HL-60/S4 (cell line): ENCODE measurements around the gene CST11.

Source experiments
- in situ Hi-C: fragments of 300-500 bp; cut with MboI; formaldehyde crosslinking; loops from 2 replicates; pipeline ENCODE4 v1.14.3; 2022; ENCODE audit warnings: low sequenced_read_pairs

Gene CST11

GRCh38 chr20:23454816-23455215, 2.1 kb upstream of the CST11 start:
- in situ Hi-C loops, result no loop called here

GRCh38 chr20:23453549-23454543, 1.2 kb upstream of the CST11 start:
- in situ Hi-C loops, result no loop called here

DNA sequence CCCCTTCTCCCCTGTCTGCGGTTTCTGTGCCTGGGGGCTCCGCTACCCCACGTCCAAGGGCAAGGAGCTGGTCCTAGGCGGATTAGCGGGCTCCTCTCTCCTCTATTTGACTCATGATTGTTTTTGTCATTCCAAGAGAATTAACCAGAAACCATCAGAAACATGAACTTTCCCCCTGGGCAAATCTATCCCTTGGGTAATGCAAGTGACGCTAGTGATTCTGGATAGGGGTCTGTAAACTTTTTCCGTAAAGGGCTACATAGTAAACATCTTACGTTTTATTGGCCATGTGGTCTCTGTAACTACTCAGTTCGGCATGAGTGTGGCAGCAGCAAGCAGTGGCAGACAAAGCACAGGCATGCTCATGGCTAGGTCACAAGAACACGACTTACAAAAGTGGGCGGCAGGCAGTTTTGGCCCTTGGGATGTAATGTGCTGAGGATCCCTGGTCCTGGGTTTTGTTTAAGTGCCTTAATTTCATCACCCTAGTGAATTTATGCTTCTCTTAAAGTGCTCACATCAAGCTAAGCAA, 654 bp downstream of the CST11 start:
- in situ Hi-C loops, result no loop called here

- in situ Hi-C loops, result no loop called here
These were observed 1.8 kb downstream of the CST11 start for GRCh38 chr20:23450877-23451276.

DNA sequence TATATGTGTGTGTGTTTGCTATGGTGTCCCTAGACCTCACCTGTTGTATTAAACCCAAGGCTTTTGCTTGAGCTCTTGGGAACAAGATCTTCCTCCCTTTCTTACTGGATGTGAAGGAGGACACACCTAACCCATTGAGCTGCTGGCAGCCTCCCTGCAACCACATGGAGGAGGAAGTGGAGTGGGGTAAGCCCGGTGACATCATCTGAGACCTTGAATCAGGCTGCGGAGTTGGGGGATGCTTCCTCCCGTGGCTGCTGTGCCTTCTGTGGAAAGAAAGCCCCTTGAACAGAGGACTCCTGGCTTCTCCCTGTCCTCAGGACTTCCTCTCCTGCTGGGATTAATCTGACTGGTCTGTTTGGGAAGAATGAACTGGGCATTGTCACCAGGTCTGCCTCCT, 3.3 kb downstream of the CST11 start:
- in situ Hi-C loops, result no loop called here

DNA sequence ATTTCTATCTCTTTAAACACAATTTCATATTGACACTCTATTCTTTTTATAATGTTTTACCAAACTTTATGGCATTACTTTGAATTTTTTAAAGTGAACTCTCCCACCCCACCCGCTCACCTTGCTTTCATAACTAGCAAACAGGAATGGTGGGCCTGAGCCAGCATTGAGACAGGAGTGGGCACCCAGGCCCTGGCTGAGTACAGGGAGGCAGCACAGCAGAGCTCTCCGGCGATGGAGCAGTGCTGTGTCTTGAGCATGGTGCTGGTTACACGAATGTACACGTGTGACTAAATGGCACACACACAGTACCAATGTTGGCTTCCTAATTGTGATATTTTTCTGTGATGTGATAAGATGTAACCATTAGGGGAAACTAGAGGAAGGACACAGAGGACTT, 4.5 kb downstream of the CST11 start:
- in situ Hi-C loops, result no loop called here

GRCh38 chr20:23446505-23446904, 6.2 kb downstream of the CST11 start:
- in situ Hi-C loops, result no loop called here

DNA sequence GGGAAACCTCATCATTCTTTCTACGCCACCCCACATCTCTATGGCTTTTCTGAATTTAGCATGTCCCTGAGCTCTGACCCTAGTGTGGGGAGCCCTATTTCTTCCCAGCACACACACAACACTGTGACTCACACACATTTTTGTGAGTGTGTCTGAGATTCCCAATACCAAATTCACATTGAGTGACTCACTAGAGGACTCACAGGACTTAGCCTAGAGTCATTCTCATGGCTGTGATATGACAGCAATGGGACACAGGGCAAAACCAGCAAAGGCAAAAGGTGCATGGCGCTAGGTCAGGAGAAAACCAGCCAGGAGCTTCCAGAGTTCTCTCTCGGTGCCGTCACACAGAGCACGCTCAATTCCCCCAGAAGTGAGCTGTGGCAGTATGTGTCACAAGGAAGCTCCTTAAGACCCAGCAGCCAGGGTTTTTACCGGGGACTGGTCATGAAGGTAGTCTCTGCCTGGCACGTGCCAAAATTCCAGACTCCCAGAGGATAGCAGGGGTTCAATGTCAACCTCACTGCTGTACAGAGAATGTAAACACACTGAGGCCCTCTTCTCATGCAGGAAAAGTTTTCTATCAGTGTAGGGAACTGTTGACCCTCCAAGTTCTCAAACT, 7.0 kb downstream of the CST11 start:
- in situ Hi-C loops, result no loop called here

GRCh38 chr20:23444859-23445258, 7.8 kb downstream of the CST11 start:
- in situ Hi-C loops, result no loop called here

GRCh38 chr20:23442436-23442835, 10.2 kb downstream of the CST11 start:
- in situ Hi-C loops, result no loop called here

DNA sequence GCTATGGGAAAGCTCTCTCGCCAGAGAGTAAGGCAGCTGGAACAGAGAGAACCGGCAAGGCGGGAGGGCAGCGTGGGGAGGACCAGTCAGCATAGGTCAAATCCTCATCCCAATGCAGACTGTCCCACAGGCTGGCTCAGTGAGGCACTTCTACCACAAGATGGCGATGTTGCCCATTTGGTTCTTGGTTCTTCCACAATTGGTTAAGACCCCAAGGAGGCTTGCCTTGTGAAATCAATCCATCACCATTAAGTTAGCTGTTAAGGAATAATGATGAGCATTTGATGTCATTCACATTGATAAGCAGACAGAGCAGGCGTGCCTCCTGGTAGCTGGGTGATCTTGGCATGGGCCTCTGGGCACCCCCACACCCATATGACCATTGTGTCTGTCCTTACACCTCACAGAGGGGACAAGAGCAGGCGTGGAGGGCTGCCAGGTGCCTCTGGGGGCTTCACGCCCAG, 10.8 kb downstream of the CST11 start:
- in situ Hi-C loops, result no loop called here

DNA sequence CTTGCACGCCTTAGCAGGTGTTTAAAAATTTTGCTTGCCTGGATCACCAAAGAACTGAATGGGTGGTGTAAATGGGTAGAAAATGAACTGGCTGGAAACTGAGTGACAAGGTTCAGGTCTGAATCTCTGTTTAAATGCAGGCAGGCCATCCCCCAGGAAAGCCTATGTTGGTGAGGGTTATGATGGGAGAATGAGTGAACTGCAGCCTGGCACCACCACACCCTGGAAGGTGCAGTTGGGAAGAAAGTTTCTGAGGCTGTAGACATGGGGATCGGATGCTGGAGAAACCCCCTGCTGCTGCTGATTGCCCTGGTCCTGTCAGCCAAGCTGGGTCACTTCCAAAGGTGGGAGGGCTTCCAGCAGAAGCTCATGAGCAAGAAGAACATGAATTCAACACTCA, 12.7 kb downstream of the CST11 start:
- in situ Hi-C loops, result no loop called here

- in situ Hi-C loops, result no loop called here
These were observed 14.0 kb downstream of the CST11 start for GRCh38 chr20:23438661-23439060.

- in situ Hi-C loops, result no loop called here
These were observed 15.4 kb downstream of the CST11 start for GRCh38 chr20:23437126-23437899.

GRCh38 chr20:23436681-23437080, 16.0 kb downstream of the CST11 start:
- in situ Hi-C loops, result no loop called here

DNA sequence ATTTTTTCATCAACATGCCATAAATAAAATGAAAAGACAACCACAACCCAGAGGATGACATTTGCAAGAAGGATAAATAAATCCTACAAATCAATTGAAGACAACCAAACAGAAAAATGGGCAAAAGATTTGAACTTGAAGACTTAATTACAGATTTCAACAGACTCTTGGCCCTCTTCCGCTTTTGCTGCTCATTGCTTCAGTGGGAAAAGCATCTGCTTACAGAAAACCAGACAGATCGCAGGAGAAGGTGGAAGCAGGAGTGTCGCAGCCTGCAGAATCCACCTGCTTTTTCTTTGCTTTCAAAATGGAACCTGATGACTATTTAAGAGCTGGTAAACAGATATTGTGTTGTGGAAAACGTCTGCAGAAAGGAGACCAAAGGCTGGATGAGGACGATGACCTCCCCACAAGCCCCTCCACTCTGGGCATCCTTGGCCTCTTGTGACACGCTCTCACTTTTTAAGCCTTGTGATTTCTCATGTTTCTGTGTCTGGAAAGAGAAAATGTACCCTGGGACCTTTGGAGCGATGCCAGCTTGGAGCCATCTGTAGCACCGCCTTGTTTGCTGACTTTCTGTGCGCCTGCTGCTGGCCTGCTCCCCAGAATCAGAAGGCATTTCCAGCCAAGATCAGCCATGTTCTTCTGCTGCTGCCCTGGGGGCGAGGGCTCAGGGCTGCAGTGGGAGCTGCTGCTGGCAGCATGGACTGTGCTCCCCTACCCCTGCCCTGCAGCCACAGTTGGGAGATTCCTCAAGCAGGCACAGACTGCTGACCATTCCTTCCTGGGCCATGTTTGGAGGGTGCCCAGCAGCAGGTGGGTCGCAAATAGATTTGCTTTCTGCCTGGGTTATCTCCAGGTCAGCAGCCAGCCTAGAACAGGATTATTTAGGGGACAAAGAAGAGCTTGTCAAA, 16.8 kb downstream of the CST11 start:
- in situ Hi-C loops, result no loop called here

GRCh38 chr20:23434521-23435313, 18.0 kb downstream of the CST11 start:
- in situ Hi-C loops, result no loop called here

- in situ Hi-C loops, result no loop called here
These were observed 19.0 kb downstream of the CST11 start for GRCh38 chr20:23433628-23434027.

DNA sequence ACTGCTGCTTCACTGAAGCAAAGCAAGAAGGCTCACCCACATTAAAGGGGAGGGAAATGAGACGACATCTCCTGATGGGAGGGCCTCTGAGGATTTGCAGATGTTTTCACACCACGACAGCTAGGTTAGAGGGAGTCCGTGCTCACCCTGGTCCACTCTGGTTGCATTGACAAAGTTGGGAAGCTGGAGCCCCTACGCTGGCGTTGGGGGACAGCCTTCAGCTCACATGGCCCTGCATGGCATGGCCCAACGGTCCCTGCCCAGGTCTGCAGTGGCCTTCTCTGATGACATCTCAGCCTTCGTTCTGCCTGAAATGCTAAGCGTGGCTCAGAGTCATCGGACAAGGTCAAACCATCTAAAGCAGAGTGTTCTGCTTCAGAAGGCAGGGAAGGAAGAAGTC, 27.5 kb downstream of the CST11 start:
- in situ Hi-C loops, result no loop called here
